GM21723 (cell line): ENCODE results near the gene AK1.

Experiments used
- ATAC-seq: cut with Tn5 transposase; IDR thresholded peaks from one replicate; pipeline ENCODE4 v1.9.1; 2021; ENCODE audit warnings: mild to moderate bottlenecking, moderate library complexity; ENCODE audit not compliant: unreplicated experiment

Gene AK1

DNA sequence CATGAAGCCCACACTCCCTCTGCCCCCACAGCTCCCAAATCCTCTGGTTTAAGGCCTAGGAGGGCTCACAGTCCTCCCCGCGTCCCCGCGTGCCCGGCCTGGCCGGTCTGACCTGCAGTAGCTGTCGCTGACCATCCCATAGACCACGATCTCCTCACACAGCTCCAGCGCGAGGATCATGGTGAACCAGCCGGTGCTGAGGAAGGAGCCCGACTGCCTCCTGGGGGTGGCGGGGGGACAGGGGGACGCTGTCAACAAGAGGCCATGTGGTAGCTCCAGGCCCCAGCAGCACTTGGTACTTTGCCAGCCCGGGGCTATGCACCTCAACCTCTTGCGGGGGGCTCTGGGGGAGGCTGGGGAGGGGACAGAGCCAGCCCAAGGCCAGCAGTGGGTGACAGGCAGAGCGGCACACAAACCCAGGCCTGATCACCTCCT, 32.4 kb upstream of the AK1 start:
- ATAC-seq: no peak

DNA sequence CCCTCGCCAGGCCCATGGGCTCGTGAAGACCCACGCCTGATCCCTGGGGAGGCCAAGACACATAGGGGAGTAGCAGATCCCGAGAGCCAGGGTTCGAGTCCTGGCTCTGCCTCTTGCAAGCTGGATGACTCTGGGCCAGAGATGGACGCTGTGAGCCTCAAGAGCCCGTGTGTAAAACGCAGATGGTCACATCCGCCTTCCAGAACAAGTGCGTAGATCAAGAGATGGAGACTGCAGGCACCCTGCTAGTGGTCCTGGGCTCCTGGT, 31.1 kb upstream of the AK1 start:
- ATAC-seq: no peak

DNA sequence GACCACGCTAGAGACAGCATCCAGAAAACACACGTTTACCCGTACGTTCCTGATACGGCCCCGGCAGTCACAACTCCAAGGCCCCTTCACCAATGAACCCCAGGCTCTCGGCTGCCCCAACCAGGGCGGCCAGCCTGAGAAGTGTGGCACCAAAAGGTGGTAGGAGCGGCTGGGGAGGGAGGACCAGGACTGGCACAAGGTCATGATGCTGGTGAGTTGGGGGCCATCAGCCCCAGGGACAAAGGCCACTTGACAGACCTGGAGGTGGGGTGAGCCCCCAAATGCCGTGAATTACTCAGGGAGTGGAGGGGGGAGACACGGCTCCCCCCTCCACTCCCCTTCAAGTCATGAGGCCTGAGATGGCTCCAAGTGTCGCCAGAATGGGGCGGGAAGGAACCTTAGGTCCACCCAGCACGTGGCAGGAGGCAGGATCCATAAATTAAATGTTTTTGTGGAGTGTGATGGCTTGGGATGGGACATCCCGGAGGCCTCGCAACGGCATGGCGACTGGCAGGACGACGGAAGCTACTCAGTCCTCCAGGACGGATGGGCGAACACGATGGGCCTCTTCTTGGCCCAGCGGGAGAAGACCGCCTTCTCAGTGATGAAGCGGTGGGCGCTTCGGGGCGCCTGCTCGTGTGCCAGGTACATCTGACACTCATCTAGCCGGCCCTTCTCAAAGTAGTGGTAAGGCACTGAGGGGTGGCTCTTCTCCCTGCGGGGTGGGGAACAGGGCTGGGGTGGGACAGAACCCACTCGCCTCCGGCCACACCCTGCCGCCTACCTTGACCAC, 30.6 kb upstream of the AK1 start:
- no peak for ATAC-seq

DNA sequence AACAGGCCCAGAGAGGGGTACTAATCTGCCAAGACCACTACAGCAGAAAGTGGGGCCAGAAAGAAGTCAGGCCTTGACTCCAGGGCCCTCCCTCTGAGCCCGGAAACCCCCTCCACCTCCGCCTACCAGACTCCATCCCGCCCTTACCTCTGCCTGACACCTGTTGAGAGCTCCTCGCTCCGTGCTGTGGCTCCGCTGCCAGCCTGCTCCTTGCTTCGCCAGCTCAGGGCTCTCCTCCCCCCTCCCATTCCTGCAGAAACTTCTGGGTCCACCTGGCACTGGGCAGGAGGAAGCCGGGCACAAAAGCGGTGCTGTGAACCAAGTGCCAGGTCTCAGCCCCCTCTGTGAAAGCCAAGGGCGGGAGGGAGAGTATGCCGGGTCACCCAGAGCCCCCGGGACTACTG, 28.3 kb upstream of the AK1 start:
- no peak for ATAC-seq

DNA sequence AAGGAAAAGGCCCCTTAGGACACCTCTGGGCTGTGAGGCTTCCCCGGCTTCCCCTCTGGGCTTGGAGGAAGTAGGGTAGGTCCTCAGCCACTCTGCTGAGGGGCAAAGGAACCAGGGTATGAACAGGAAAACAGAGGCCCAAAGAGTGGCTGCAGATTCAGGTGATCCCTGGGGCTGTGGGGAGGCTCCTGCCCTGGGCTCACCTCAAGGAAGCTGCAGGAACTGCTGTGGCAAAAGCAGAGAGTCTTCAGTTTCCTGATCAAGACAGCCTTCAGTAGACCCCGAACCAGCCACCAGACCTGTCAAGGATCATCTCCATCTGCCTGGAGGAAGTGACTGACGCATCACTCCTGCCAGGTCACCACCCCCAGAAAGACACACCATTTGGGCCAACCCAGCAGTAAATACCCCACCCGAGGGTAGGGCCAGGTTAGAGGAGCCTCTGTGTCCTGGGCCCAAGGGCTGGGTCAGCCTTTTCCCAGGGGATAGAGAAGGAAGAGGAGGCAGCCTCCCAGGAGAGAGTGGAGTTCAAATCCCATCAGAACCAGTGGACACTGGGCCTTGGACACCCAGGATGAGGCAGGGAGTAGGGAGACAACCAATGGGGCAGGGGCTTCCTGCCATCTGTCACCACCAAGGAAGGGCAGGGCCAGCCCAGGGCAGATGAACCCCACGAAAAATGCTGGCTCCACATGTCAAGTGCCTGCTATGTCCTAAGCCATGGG, 27.7 kb upstream of the AK1 start:
- ATAC-seq: no peak

DNA sequence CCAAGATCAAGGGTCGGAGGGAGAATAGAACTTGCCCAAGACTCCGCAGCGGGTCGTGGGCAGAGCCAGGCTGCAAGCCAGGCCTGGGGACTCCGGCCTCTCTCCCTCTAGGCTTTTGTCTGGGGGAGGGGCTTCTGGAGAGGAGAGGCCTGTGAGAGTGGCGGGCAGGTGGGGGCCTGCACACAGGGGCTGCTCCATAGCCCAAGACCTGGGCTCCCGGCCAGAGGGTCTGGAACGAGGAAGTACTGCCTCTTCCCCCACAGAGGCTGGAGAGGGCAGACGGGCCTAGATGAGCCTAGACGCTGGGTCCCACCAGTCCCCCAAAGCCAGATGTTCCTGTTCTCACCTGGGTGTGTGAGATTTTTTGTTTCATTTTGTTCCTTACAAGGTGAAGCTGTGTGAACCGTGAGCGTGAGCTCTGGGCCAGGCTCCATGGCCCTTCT, 27.1 kb upstream of the AK1 start:
- ATAC-seq: no peak

DNA sequence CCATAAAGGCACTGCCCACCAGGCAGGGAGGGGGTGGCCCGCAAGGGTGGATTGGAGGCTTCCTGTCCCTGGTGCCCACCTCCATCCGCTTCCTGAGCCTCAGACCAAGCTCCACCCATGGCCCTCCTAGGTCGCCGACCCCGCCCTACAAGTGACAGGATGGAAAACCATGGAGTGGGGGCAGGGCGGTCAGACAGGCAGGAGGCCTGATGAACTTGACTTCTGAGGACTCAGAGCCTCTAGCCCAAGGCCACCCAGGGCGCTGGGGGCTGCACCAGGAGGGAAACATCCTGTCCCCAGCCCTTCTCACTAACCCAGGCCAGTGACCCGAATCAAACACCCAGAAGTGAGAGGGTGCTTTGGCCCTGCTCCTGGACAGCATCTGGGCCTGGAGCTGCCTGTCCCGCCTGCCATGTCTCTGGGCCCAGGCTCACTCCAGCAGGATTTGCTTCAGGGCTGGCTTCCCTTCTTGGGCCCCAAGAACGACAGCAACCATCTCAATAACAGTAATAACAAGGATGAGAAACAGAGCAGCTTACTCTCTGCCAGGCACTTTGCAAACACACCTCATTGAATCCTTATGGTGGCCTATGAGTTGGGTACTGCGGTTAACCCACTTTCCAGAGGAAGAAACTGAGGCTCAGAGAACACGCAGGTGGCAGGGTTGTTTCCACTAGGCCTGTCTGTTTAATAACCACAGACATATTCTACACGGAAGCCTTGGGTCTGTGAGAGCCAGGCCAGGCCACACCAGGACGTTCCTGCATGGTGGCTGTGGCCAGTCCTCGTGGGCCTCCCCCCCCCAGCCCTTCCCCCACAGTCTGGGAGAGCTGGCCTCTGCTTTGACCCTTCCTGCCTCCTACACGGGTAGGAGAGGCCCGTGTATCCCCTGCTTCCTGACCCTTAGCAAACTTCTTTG, 26.3 kb upstream of the AK1 start:
- ATAC-seq: no peak

DNA sequence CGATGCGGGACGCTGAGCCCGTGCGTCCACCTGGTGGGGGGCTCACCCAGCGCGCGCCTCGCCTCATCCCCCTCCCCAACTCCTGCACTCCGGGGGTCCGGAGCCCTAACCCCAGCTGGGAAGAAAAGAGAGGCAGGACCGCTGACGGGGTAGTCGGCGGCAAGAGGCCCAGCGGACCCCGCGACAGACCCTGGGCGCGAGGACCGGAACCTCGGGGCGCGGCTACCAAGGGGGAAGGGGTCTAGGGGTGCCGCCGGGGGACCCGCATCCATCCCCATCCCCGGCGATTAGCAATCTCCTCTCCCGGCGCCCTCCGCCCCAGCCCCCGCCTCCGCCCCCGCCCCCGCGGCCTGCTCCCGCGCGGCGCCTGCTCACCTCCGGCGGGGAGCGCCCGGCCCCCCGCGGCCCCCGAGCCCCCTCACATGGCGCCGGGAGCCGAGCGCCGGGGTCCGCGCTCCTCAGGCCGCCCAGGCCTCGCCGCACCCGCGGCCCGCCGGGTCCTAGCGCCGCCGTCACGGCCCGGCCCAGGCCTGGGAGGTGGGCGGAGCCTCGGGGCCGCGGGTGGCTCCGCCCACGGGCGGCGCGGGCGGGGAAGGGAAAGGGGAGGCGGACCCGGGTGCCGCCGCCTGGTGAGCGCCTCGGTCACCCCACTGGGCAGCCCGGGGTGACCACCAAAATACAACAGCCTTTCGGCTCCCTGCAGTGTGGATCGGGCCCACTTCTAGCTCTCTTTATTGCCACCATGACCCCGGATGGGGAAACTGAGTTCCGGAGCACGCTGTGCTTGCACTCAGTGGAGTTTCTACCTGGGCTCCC, 21.9 kb upstream of the AK1 start, which contains the start of gene ST6GALNAC6:
Gene ST6GALNAC6 (minus strand): TSS at position 476 of the 816 bp plus-strand sequence. CDS start 1,622 bp downstream, outside the sequence.
- ATAC-seq: peak; percentile 57

DNA sequence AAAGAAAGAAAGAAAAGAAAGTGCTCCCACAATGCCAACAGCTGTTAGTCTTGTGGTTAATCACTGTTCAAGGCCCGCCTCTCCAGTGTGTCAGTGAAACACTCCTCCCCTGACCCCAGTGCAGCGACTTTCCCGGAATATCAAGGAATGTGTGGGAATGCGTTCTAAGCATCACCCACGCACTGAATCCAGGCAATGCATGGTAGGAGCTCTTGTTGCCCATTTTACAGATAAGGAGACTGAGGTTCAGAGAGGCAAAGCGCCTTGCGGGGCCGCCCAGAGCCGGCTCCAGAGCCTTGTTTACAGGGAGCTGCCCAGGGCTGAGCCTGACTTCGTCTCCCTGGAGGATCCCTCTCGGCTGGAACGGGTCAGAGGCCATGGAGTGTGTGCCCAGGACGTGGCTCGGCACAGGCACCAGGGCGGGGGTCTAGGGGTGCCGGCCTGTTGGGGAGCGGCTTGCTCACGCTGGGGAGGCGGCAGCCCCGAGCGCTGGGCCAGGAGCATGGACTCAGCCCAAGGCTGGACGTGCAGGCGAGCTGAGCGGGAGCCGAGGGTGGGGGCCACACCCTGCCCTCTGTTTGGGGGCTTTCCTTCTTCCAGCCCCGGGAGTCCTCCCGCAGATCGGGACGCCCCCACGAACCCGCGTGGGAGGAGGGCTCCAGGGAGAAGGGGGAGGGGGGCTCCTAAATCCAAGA, 21.1 kb upstream of the AK1 start:
- ATAC-seq: peak; percentile 26

DNA sequence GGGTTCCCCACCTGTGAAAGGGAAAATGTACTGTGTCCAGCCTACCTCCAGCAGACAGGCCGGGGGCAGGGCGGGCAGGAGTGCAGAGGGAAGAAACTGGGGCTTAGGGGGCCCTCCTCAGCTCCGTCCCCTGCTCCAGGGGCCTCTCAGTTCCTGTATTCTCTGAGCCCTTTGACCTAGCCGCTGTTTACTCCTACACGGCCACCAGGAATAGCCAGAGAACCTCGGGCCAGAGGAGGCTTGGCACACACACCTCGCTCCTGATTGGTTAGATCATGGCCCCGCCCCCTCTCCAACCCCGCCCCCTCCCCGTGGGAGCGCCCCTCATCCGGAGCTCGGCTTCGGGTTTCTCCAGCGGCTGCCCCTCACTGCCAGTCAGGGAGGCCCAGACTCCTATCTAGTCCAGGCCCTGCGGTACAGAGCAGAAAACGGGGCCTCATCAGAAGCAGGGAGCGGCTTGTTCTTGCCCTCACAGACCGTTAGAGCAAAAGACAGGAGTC, 19.8 kb upstream of the AK1 start:
- no peak for ATAC-seq

DNA sequence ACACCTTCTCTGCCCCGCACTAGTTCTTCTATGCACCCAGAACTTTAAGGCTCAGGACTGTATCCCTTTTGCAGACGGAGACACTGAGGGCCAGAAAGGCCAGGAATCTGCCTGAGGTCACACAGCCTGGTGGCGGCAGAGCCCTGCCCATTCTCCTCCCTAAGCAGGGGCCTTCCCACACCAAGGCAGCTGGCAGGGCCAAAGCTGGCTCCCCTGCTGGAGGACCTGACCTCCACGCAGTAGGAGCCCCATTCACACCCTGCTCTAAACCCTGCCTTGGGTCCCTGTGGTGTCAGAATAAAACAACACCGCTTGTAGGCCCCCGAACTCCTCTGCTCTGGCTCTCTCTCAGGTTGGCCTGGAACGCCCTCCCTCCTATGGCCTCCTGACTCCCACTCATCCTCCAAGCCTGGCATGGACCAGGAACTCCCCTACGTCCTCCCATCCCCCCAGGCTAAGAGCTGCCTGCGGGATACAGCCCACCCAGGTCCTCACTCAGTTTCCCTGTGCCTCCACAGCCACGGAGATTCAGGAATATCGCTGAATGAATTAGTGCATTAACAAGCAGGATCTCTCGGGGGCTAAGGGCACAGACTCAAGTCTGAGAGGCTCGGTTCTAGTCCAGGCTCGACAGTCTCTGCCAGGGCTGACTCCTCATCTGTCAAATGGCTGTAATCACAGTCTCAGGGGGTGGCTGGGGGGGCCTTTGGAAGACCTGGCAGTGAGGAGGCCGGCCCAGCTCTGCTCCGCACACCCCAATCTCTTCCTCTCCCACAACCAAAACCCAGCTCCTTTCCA, 19.1 kb upstream of the AK1 start:
- no peak for ATAC-seq

DNA sequence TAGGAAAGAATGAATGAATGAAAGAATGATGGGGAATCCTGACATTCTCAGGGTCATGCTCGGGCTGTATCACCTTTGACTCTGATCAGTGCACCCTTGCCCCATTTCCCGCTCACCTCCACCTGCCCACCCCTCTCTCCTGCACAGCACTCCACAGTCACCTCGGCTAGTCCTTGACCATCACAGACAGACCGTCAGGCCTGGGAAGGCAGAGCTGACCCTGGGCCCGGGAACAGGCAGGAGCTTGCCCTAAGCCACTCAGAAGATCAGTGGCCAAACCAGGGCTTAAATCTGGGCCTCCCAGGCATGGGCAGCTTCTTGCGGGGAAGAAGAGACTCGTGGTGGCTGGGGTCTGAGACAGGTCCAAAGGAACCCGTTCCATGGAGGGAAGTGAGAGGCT, 18.3 kb upstream of the AK1 start:
- no peak for ATAC-seq

DNA sequence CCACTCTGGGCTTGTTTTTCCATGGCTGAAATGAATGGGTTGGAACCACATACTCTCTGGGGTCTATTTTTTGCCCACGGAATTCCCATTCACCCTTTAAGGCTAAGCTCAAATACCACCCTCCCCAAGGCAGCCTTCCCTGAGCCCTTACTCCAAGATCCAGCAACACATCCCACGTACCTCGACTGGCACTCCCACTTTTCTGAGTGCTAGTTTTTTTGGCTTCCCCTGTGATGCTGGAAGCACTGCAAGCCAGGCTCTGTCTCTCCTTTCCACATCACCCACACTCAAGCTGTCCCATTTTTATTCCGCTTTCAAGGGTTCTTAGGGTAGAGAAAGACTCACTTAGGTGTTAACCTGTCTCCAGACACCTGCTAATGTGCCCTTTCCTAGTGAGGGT, 15.9 kb upstream of the AK1 start:
- no peak for ATAC-seq

DNA sequence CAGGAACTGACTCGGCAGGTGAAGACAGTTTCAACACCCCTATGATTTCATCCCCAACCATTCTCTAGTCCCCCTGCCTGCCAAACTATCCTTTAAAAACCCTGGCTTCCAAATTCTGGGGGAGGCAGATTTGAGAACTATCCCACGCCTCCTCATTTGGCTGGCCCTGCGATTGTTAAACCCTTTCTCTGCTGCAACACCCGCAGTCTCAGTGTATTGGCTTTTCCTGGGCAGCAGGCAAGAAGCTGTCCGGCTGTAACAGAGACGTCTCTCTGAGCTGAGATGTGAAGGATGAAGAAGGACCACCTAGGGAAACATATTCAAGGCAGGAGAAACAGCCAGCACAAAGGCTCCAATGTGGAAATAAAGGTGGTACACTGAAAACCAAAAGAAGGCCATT, 15.4 kb upstream of the AK1 start:
- ATAC-seq: no peak

DNA sequence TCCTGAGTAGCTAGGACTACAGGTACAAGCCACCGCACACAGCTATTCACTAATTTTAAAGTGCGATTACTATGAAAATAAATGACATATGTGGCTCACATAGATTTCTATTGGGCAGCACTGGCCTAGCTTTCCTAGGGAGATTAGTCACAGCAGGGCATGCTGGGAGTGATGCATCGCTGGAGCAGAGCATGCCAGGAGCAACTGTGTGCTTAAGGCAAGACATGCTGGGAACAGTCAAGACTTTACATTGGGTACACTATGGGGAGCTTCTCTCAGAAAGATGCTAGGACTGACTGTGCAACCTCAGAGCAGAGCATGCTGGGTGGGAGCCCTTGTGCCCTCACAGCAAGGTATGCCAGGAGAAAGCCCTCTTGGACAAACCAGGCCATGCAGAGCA, 12.6 kb upstream of the AK1 start:
- ATAC-seq: no peak

DNA sequence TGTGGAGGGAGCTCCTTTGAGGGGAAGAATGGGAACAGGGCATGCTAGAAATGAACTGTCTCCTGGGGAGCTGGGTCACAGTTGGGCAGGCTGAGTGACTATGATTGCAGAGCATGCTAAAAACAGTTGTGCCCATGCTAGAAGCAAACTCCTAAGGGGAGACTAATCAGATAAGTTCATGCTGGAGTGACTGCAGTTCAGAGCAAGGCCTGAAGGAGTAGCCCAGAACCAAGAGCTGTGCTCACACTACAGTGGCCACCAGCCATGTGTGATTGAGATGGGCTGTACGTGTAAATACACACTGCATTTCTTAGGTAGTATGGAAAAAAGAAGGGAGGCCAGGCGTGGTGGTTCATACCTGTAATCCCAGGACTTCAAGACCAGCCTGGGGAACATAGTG, 10.3 kb upstream of the AK1 start:
- ATAC-seq: no peak

DNA sequence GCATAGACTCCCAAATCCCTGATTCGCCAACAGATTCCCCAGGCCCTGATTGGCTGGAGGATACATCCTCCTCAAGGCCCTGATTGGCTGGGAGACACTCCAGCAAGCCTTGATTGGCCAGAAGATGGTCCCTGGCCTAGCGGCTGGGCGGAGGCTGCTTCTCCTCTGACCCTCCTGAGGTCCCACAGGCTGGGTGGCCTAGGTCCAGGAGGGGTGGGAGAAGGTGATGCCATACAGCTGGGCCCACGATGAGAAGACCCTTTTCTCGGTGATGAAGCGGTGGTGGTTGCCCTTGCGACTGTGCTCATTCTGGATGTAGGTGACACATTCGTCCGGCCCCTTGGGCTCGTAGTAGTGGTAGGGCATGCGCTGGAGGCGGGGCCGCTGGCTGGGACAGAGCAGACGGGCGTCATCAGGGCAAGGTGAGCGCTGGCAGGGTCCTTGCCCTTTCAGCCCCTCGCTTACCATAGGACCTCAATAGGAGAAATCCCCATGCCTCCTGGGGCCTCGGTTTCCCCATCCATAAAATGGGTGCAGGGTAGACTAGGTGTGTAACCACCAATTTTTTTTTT, 9.0 kb upstream of the AK1 start:
- ATAC-seq: no peak

DNA sequence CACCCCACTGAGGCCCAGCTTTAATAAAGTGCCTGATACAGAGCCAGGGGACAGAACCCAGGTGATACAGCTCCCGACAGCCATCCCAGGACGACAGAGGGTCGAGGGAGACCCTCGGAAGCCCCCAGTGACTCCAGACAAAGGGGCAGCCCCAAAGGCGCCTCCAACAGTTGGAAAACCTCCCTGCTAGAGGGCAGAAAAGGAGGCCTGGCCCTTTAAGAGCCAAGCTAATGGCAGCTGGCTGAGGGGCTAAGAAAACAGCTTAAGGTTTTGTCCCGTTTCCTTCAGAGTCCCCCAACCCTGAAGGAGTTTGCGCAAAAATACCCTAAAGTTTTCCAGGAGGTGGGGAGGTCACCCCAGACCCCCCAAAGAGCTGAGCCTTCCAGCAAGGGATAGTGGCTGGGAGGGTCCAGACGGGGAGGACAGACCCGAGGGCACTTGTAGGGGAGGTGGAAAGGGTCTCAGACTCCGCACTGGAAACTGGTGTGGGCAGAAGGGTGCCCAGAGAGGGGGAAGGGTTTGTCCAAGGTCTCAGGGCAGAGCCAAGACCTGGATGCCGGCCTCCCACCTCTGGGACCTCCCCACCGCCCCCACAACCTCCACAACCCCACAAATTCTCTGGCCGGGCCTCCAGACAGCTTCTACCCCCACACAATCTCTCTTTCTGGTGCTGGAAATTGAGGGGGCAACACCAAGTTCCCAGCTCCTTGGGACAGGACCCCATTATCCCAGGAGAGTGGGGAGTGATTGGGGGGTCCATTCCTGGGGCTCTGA, 8.2 kb upstream of the AK1 start:
- ATAC-seq: no peak
